ENCODE data around the gene UPP2. TPM values are rescaled to one million over a fixed set of nuclear protein-coding genes. Genes with fewer than 3 reads are reported as not detected.

The UPP2 gene
- polyA plus RNA-seq, 1 donor from 2014 or later, result 0.12 TPM

GRCh38 chr2:158116936-158117335 lies 15.3 kb downstream of the UPP2 start:
- H3K27me3 ChIP-seq (ENCODE audit: insufficient read depth, low read depth, low read length), result no peaks in the 10 kb centered on the region

GRCh38 chr2:158120102-158120501 lies 18.4 kb downstream of the UPP2 start:
- Histone ChIP-seq H3K4me3 (ENCODE audit: low read length) (no peak overlapping the region), H3K79me2 (replicated peaks; ENCODE audit: insufficient read depth, low read length) (no peaks in the 10 kb centered on the region), H3K9me2 (ENCODE audit: insufficient read depth, low read length) (no peaks in the 10 kb centered on the region), H3K9me3 (ENCODE audit: low read length) (no peaks in the 10 kb centered on the region), H3K36me3 (ENCODE audit: insufficient read depth, low read length) (no peaks in the 10 kb centered on the region), H4K20me1 (ENCODE audit: insufficient read depth) (no peaks in the 10 kb centered on the region), H2AFZ (ENCODE audit: low read depth, low read length) (no peak overlapping the region), H3K4me2 (ENCODE audit: low read length) (no peak overlapping the region), H3K27me3 (ENCODE audit: insufficient read depth, low read depth, low read length) (no peaks in the 10 kb centered on the region), H3K27ac (ENCODE audit: low read length) (no peak overlapping the region), H3F3A (ENCODE audit: insufficient read depth, low read length, poor library complexity, severe bottlenecking) (no peaks in the 10 kb centered on the region), H3K9ac (ENCODE audit: low read length) (no peak overlapping the region)
- TF ChIP-seq MXI1 (conservative IDR thresholded peaks at IDR 0.05; ENCODE audit: poor library complexity, severe bottlenecking) (no peak), CTCF (IDR thresholded peaks at IDR 0.05; ENCODE audit: poor library complexity, severe bottlenecking) (no peak), POLR2AphosphoS5 (IDR thresholded peaks at IDR 0.05) (no peak), RAD21 (conservative IDR thresholded peaks at IDR 0.05) (no peak), EP300 (conservative IDR thresholded peaks at IDR 0.05; ENCODE audit: poor library complexity, severe bottlenecking) (no peak), TAF1 (IDR thresholded peaks at IDR 0.05; ENCODE audit: low read depth) (no peak), EZH2 (IDR thresholded peaks at IDR 0.05; ENCODE audit: borderline replicate concordance, insufficient read depth, low read length, poor library complexity, severe bottlenecking) (no peak), REST (IDR thresholded peaks at IDR 0.05; ENCODE audit: borderline replicate concordance) (no peak), SMC3 (conservative IDR thresholded peaks at IDR 0.05; ENCODE audit: poor library complexity) (no peak)

More at GRCh38 chr2:158116936-158117335, 15.3 kb downstream of the UPP2 start:
- Histone ChIP-seq H3K9ac (ENCODE audit: low read length) (no peak overlapping the region), H3K9me3 (ENCODE audit: low read length) (no peaks in the 10 kb centered on the region), H3K4me3 (ENCODE audit: low read length) (no peak overlapping the region), H3K4me2 (ENCODE audit: low read length) (no peak overlapping the region), H2AFZ (ENCODE audit: low read depth, low read length) (no peak overlapping the region), H3K9me2 (ENCODE audit: insufficient read depth, low read length) (no peaks in the 10 kb centered on the region), H3K27ac (ENCODE audit: low read length) (no peak overlapping the region), H3K79me2 (replicated peaks; ENCODE audit: insufficient read depth, low read length) (no peaks in the 10 kb centered on the region), H3K36me3 (ENCODE audit: insufficient read depth, low read length) (no peaks in the 10 kb centered on the region), H4K20me1 (ENCODE audit: insufficient read depth) (no peaks in the 10 kb centered on the region), H3F3A (ENCODE audit: insufficient read depth, low read length, poor library complexity, severe bottlenecking) (no peaks in the 10 kb centered on the region)
- TF ChIP-seq MXI1 (conservative IDR thresholded peaks at IDR 0.05; ENCODE audit: poor library complexity, severe bottlenecking) (no peak), EP300 (conservative IDR thresholded peaks at IDR 0.05; ENCODE audit: poor library complexity, severe bottlenecking) (no peak), POLR2AphosphoS5 (IDR thresholded peaks at IDR 0.05) (no peak), REST (IDR thresholded peaks at IDR 0.05; ENCODE audit: borderline replicate concordance) (no peak), EZH2 (IDR thresholded peaks at IDR 0.05; ENCODE audit: borderline replicate concordance, insufficient read depth, low read length, poor library complexity, severe bottlenecking) (no peak), RAD21 (conservative IDR thresholded peaks at IDR 0.05) (no peak)
